Stimulated activated CD8-positive, alpha-beta memory T cell treated with anti-CD3 and anti-CD28 coated beads, Interleukin-2, amount 100 ng/mL, for 1 hour (primary cell): Measurements from ENCODE around the gene SLC25A26.

Experiments used
- DNase-seq, 2 donors: peaks; one replicate each; pipeline ENCODE4 v3.0.0-alpha.2; 2020; ENCODE audit warnings: low read depth in 2 of 2

The SLC25A26 gene

DNA sequence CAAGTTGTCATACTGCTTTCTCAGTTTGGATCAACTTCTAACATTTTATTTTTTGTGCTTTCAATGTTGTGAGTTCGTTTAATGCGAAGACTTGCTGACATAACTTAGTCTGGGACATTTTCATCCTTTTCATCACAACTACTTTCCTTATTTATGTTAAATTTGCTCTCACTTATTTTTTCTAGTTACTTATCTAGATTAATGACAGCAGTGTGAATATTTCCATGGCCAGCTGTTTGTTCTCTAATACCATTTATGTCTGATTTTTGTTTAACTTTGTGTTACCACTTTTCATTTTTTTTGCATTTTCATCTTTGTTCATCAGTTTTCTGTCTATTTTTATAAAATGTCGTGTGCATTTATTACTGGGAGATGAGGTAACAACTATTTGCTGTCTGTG, 6.2 kb downstream of the SLC25A26 start:
- no peak for DNase-seq

DNA sequence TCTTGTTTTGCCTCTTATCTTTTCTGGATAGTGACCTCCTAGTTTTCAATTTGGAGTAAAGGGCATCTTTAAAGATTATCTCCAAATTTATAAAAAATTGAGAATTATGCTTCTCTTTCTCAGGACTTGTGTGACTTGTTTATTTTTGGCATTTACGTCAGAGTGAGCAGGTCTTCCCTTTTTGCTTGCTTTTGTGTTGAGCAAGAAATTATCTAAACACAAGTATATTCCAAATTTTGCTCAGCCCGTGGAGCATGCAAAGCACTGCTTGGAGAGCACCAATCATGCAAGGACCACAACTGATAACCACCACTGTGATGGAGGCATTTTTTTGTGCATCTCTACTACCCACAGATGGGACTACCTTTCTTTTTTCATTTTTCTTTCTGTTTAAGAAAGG, 7.1 kb downstream of the SLC25A26 start:
- no peak for DNase-seq

DNA sequence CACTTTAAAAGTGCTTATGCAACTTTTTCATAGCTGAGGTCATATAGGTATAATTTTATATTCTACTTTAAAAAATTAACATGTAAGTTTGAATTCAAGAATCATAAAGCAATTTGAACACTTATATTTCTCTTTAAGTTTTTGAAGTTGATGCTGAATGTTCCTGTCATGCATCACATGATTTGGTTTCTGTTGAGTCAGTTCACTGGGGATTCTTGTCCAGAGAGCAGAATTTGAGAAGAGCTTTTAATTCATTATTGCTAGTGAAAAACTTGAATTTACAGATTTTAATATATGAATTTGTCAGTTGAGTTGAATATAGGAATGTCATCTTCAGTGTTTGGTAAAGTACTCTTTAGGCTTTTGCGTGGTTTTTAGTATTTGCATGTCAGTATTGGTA, 7.9 kb downstream of the SLC25A26 start:
- DNase-seq: no peak

DNA sequence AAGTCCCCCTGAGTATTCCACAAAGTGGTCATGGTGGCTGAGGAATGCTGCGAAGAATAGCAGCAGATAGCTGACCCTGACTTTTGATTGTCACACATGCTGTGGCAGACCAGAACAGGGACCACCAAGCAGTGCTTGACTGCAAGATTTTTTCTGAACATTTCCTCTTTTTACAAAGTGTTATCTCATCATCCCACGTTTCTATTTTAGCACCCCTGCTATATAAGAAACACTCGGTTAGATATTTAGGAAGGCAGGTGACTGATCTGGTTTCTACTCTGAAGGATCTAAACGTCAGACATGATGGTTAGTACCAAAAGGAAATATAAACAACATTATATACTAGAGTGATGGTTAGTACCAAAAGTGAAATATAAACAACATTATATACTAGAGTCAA, 9.1 kb downstream of the SLC25A26 start:
- DNase-seq: no peak

DNA sequence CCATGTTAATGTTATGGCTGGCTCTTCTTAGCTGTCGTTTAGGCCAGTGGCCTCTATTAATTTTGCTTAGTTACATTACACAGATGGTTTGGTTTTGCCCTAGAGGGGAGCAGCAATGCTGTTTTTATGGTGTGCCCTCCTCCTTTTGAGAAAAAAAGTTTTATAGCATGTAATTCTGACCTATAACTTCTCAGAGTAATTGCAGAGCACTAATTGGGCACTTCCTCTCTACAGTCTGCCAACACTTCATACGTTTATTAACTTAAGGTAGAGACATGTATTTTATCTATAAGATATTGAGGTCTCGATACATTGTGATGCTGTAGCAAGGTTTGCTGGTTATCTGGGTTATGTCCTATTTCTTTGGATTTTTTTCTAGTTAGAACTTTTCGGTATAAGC, 12.2 kb downstream of the SLC25A26 start:
- DNase-seq: no peak

DNA sequence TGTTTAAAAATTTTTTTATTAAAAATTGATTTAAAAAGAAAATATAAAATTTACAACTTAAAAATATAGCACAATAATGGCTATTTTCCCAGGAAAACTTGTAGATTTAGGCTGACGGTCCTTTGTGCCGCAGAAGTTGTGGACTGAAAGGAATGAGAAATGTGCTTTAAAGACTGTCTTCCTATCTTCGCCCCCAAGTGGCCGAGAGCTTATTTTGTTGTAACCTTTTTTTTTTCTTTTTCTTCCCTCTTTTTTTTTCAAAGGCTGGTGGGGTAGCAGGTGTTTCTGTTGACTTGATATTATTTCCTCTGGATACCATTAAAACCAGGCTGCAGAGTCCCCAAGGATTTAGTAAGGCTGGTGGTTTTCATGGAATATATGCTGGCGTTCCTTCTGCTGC, 15.5 kb downstream of the SLC25A26 start:
- DNase-seq: no peak

DNA sequence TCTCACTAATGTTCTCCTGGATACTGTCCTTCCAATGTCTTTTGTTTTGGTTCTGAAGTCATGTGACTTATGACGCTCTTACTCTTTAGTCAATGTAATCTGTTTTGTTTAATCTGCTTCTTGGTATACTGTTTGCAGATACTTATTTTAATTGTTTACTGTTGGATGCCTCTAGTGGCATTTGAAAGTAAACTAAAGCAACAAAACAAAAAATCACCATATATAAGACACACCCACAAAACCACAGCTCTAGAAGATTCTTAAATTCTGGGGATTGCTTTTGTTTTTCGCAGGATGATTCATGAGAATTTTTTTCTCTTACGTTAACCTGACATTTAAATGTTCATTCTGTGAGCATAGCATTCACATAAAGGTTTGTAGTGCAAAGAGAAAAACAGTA, 16.8 kb downstream of the SLC25A26 start:
- DNase-seq: no peak

DNA sequence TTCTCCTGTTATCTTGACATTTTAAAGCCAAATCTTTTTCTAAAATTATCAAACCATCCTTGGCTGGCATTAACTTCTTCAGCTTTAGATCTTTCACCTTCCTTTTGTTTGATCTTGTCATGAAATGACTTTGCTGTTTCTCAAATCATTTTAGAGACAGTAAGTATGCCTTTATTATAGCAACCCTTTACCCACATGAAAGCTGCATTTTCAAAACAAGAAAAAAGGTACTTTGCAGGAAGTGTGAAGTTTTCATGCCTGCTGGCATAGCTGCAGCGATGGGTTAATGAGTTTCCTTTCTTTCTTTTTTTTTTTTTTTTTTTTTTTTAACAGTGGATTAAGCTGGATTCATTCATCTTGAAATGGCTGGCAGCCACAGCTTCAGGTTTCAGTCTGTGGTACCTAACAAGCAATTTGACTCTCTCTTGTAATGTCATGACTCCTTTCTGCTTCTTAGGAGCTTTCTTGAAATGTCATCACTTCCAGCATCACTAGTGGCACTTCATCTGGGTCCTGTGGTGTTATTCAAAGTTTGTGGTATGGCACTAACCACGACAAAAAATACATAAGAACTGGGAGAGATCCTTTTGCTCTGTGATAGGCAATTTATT, 18.8 kb downstream of the SLC25A26 start:
- DNase-seq: no peak

DNA sequence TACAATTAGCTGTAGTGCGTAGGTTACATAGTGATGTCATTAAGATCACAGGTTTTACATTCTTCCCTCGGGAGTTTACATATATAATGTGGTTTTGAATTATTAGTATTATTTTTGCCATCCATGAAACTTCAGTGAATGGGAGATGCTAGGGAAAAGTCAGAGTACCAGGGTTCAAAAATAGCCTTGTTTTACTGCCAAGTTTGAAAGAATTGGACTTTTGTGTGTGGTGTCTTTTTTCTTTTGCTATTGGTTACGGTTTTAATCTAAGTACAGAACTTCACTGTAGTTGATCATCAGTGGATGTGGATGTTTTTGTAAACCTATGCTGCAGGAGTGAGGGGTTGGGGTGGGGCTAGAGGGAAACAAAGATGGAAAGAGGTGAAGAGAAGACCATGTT, 20.7 kb downstream of the SLC25A26 start:
- DNase-seq: no peak

DNA sequence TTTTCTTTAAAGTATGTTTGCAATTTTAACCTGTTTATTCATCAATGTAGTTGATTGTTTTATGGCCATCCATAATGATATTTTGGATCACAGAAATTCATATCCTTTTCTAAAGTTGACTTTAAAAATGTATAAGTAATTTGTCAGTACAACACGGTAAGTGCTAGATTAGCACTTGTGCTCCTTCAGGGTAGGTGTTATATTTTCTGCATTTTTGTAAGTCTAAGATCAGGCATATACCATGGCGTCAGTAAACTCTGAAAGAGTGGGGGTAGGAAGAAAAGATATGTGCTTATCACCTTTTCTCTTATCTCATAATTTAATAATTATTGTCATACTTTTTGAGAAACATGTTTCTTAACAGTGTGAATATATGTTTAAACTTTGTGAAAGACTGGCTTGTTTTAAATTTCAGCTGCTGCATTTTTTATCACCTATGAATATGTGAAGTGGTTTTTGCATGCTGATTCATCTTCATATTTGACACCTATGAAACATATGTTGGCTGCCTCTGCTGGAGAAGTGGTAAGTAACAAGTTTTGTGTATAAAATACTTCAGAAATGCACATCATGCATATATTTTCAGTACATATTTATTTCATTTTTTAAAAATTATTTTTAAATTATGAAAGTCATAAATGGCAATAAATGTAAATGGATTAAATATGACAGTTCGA, 22.1 kb downstream of the SLC25A26 start:
- DNase-seq: no peak

DNA sequence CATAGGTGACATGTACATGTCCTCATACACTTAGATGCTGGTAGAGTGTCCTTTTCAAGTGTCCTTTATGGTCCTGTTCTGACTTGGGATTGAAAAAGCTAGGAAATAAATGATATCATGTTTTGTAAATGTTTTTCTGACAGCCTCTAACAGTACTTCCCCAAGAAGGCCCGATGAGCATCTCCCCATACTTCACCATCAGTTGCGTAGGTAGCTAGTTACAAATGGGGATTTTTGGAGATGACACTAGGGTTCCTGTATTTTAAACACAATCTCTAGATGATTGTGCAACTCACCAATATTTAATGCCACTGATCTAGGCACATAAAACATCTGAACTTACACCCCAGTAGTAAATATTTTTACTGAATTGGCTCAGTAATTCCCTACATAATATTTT, 27.8 kb downstream of the SLC25A26 start:
- DNase-seq: no peak

DNA sequence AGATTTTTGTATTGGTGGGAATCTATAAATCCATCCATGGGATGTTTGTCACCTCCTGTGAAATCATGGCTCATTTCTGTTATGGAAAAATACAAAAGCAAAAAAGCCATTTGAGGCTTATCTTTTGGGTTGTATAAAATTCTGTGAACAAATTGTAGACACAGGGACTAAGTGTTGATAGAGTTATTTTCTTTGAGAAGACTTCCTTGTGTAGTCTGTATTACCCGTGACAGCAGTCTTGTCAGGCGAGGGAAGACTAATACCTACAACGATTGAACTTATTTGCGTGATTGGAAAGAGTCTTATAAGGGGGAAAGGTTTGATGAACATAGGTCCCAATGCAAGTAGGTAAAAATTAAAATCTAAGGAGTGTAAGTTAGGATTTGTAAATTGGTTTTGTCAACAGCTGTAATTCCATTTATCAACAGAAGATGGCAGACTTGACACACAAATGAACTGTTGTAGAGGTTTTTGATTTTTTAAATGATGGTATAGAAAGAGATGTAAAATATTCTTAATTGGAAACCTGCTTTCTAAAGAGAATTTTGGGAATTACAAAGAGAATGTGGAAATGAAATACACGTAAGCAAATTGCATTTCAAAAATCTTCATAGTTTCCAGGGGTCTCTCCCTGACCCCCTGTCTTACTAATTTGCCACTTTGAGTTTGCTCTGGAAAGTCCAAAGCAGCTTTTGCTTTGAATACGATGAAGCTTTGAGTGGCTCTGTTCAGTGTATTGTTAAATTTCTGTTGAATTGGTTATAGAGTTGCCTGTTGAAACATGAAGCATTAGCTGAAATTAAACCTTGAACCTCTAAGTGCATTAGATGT, 33.2 kb downstream of the SLC25A26 start:
- DNase-seq: no peak

DNA sequence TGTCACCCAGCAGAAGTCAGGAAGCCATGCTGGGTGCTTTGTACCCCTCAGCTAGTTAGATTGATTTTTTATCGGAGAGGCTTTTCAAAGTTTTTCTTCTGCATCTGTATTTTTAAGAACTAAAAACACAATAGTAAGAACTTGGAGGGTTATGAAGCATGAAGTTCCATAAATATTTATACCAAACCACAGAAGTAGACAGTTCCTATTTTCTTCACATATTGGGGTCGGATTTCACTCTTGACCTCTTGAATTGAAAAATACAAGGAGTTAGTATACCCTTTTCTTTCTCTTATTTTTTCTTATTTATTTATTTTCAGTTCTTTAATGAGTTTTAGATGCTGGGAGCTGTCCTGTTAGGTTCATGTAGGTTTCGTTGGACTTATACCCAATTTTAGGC, 35.1 kb downstream of the SLC25A26 start:
- no peak for DNase-seq

DNA sequence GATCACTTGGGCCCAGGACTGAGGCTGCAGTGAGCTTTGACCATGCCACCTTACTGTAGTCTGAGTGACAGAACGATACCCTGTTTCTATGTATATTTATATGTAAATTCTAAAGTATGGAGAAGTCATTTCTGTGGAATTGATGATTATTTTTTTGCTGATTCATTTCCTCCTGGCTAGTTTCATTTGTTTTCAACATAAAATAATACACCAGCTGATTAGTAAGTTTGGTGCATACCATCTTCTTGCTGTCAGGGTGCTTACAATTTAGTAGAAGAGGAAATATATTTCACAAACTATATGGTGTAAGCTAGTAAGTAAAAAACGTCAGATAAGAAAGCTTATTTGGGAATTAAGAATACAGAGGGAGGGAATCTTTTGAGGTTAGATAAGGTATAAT, 36.0 kb downstream of the SLC25A26 start:
- no peak for DNase-seq

DNA sequence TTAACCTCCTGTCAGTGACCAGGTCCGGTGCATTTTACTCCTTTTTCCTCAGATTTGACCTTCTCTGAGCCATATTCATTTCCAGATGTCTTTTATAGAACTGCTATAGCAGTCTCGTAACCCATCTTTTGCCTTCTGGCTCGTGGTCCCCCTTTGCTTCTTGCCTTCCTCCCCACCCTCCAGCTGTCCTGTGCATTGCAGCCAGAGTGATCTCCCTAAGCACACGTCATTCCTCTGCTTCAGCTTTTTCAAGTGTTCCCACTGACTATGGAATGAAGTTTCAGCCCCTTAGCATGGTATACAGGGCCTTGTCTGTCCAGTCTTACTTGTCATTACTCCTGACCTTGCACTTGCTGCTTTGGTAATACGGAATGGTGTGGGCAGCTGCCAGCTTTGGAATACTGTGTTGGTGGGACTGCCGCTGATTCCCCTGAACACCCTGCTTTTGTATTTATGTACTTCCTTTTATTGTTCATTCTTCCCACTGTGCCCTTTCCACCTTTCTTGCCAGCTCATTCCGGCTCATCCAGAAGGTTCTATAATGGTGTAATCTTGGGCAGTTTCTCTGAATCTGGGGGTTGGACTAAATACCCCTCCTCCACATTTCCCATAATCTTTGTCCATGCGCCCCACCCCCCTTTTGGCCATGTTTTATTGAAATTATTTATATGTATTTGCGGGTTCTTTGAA, 38.9 kb downstream of the SLC25A26 start:
- no peak for DNase-seq

DNA sequence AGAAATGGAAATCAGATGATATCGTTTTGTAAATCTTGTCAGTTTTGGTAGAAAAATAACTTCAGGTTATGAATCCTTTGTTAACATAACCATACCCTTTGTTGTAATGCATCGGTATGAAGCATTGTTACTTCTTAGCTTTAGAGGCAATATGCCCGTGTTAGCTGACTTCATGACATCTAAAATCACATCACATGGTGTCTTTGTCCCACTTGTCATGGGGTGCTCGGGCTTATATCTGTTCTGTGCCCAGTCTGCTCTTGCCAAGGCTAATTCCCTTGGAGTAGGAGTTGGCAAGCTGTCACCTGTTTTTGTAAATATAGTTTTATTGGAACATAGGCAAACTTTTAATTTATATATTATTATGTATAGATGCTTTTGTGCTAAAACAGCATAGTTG, 39.6 kb downstream of the SLC25A26 start:
- DNase-seq: no peak

DNA sequence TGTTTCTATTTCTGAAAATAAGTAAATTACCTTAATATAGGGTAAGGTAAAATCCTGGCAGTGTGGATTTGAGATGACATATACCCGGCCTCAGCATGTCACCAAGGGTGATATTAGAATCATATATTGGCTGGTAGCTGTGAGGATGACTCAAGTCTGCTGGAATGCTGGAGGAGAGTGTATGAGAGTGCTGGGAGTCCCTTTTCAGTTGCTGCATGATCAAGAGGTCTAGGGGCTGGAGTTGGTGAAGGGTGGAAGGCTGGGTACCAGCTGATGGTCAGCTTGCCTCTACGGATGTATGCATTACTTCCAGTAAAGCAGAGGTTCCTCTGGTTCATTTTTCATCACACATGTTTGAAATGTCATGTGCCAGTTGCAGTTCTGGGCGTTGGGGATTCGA, 40.6 kb downstream of the SLC25A26 start:
- DNase-seq: no peak

DNA sequence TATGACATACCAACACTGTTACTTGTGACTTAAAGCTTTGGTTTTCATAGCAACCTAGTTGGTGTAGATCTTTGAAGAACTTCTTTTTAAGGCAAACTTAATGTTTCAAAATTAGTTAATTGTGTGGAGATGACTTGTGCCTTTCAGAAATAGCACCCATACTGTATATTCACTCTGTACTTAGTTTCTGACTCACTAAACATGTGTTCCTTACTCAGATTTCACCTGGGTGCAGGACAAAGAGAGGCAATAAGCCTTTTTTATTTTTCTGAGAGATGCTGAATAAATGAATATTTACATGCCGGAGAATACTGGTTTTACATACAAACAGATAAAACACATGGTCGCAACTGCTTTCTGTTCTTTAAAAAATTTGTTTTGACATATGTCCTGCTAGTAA, 44.8 kb downstream of the SLC25A26 start:
- no peak for DNase-seq

DNA sequence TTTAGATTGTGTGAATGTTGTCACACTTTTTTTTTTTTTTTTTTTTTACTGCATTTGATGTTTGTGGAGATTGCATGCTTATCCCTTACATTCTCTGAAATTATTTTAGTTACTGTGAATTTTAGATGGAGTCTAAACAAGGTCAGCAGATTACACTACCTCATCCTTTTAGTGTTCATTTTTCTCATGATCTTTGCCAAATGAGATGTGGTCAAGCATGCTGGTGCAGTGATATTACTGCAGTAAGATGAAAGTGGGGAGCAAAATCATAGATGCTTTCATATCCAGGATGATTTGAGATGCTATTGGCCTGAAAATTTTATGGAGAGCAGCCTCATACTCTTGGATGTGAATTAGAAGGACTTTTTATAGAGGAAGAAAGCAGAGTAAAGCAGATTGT, 45.8 kb downstream of the SLC25A26 start:
- no peak for DNase-seq

DNA sequence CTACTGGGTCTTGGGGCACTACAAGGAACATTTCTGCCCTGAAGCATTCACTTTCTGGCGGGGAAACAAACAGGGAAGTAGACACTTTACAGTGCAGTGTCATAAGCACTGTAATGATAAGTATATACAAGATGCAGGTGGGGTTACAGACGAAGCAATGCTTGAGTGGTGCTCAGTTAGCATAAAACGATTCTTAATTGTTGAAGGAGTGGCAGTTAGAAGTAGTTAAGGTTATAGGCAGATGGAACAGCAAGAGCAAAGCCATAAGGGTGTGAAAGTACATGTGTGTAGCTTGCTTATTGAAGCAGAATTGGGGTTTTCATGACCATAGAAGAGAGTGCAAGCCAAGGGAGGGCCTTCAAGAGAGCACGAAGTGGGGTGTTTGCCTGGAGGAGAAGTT, 46.2 kb downstream of the SLC25A26 start:
- DNase-seq: no peak

DNA sequence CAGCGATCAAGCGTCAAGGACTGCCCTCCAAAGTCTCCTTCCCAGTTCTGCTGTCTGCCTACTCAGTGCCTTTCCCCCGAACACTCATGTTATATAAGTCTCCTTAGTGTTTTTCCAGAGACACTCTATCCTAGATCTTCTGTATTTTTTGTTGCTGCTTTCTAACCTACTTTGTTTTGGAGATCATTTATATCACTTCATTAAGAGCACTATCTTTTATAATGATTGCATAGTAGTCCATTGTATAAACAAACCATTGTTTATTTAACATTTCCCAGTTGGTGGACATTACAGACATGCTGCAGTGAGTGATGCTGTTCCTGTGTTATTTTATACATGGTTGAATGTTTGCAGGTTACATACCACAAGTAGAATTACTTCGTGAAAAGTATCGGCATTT, 47.1 kb downstream of the SLC25A26 start:
- no peak for DNase-seq

DNA sequence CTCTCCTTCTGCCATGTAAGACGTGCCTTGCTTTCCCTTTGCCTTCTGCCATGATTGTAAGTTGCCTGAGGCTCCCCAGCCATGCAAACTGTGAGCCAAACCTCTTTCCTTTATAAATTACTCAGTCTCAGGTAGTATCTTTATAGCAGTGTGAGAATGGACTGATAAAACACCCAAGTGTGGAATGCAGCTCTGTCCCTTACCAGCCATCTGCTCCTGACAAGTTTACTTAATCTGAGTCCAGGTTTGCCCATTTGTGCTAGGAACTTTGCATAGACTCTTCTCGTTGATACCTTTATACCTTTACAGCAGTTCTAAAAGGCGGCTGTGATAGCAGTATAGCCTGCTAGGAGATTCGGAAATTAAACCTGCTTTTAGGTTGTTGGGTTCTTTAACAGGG, 48.1 kb downstream of the SLC25A26 start:
- no peak for DNase-seq

DNA sequence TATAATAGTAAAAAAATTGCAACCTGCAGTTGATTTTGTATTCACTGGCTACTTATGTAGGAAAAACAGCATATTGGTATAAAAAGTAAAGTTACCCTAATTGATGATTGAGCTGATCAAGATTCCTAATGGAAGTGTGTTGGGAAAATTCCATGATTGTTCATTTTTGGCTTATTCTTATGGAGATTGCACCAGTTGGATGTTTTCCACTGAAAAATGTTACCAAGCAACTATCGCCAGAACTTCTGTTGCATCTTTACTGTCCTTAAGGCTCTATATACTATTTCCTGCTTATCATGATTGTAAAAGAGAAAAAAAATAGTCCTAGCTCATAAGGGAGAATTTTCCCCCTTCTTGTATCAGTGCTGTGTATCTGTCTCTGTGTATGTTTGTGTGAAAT, 48.6 kb downstream of the SLC25A26 start:
- DNase-seq: no peak
